HG03460 (cell line): Measurements from ENCODE around the gene STEAP1B.
"Not testable (repeated sequence)": the region's sequence is repeated elsewhere in the genome, so short reads cannot be mapped to it uniquely, and the experiment has no call there.

Experiments
- ATAC-seq: cut with Tn5 transposase; IDR thresholded peaks from one replicate; pipeline ENCODE4 v1.9.1; 2021; ENCODE audit not compliant: unreplicated experiment

The STEAP1B gene

GRCh38 chr7:22499888-22500689 lies at the start of gene STEAP1B:
STEAP1B (minus strand) TSS chr7:22500188; CDS start chr7:22494855, 5,333 bp downstream.
- ATAC-seq: peak; percentile 97

DNA sequence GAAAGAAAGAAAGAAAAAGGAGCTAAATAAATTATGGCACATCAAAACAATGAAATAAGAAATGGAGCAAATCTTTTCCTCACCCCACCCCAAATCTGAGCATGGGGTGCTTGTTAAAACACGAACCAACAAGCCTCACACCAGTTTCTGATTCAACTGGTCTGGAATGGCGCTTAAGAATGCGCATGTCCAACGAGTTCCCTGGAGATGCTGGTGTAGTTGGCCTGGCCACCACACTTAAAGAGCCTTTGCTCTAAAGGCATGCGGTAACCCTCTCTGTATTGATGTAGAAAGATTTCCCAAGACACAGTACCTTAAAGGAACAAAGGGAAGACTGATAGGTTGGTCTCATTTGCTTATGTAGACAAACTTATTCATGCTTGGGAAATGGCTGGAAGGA lies 49.1 kb upstream of the STEAP1B start:
- no peak for ATAC-seq

DNA sequence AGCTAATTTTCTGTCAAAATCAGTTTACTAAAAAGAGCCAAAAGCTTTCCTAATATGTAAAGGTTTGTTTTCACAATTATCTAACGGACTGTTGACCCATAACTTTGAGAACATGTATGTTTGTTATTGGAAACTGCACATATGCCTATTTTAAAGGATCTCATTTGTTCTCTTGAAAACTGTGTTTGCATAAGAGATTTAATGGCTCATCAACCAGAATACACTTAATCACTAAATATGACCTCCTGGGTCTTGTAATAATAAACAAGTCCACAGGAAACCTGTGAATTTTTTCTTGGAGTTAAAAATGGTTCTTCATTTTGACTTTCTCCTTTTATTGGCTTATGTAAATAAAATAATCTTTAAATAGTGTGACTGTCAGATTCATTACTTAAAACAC lies 48.3 kb upstream of the STEAP1B start:
- no peak for ATAC-seq

- ATAC-seq: no peak
These were observed 46.8 kb upstream of the STEAP1B start for GRCh38 chr7:22546769-22547168.

- no peak for ATAC-seq
These were observed 45.5 kb upstream of the STEAP1B start for GRCh38 chr7:22545529-22545928.

- no peak for ATAC-seq
These were observed 44.3 kb upstream of the STEAP1B start for GRCh38 chr7:22544245-22544644.

DNA sequence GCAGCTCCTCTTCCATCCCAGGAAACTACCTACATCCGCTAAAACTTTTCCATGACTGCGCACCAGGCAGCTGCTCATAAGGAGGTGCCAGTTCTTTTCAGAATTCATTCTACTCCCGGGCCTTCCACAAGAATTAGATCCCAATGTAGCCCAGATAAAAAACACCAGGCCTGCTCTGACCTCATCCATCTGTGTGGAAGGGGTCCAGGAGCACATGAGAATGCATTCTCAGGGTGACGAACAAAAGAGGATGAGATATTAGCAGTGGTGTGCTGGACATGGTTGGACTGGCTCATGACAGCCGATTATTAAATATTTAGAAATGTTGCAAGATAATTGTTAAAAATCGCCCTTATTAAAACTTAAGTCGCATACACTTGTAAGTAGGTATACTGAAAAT lies 43.2 kb upstream of the STEAP1B start:
- ATAC-seq: no peak

DNA sequence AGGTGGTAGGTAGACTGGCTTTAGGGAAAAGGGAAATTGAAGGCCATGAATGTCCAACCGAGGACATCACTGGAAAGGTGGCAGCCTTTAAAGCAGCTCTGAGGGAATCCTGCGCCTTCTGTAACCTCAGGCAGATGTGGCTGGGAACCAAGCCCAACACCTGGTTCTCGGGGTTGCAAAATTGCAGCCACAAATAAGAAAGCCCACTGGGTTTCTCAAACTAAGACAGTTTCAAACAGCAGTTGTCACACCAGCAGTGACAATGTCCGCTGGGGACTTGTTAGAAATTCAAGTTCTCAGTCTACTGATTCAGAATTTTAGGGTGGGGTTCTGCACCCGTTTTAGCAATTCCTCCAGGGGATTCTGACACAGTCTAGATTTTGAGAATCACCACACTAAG lies 42.7 kb upstream of the STEAP1B start:
- no peak for ATAC-seq

GRCh38 chr7:22542254-22542653 lies 42.3 kb upstream of the STEAP1B start:
- no peak for ATAC-seq

GRCh38 chr7:22541789-22542188 lies 41.8 kb upstream of the STEAP1B start:
- no peak for ATAC-seq

- not testable (repeated sequence) for ATAC-seq
These were observed 28.5 kb upstream of the STEAP1B start for GRCh38 chr7:22528537-22528936.

- ATAC-seq: not testable (repeated sequence)
These were observed 24.5 kb upstream of the STEAP1B start for GRCh38 chr7:22524353-22524947.

DNA sequence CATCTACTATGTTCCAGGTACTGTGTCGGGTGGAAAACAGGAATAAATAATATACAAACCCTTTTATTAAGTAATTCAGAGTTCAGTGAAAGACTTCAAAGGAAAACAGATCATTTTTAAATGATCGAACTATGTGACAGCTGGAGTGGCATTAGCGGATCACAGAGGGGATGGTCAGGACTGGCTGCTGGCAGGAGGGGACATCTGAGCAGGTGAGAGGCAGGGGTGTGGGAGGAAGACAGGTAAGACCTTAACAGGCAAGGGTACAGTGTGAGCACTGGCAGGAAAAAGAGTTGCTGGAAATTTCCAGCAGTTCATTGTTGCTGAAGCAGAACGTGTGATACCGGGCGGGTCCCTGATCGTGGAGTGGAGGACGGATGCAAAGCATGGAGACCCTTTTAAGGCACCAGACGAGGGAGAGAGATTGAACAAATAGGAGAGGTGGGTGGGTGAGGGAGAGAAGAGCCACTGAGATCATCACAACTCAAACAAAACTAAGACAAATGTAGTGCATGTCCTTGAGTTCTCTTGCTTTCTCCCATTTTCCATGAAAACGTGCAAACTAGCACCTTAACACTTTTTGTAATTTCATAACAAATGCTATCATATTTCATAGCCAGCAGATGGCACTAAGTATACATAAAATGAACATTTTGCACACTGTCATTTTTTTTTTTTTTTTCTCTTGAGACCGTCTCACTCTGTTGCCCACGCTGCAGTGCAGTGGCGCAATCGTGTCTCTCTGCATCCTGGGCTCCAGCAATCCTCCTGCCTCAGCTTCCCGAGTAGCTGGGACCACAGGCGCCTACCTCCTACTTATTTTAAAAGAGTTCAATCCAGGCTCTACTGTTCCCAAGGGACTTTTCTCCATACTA lies 23.7 kb upstream of the STEAP1B start:
- ATAC-seq: not testable (repeated sequence)

GRCh38 chr7:22519560-22519959 lies 19.6 kb upstream of the STEAP1B start:
- not testable (repeated sequence) for ATAC-seq

GRCh38 chr7:22516950-22517349 lies 17.0 kb upstream of the STEAP1B start:
- not testable (repeated sequence) for ATAC-seq

DNA sequence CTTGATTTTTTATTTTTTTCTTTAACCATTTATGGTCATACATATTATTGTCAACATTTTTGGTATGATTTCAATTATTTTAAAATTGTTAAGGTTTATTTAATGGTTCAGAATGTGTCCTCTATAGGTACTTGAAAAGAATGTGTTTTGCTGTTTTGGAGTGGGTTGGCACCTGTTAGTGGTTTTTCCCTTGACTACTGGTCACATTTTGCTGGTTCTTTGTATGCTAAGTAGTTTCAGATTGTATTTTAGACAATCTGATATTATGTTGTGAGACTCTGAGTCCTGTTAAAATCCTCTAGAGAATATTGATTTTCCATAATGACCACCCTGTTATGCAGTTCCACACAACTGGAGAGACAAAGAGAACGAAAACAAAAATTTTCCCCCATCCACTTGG lies 15.0 kb upstream of the STEAP1B start:
- ATAC-seq: not testable (repeated sequence)

DNA sequence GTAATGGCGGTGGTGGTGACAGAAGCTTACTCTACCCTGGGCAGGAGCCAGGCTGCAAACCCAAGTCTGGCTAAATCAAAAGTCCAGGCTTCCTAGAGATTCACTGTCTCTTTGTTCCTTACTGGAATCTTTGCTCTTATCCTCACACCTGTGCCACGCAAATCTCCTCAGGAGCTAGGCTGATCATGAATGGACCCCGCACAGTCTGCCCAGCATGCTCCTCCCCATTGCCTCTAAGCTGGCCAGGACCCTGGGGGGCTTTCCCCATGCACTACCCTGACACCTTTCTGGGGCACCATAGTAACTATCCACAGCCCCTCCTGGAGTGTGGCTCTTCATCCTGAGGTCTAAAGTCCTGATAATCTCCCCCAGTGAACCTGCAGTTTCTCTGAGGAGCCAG lies 7.3 kb upstream of the STEAP1B start:
- not testable (repeated sequence) for ATAC-seq

DNA sequence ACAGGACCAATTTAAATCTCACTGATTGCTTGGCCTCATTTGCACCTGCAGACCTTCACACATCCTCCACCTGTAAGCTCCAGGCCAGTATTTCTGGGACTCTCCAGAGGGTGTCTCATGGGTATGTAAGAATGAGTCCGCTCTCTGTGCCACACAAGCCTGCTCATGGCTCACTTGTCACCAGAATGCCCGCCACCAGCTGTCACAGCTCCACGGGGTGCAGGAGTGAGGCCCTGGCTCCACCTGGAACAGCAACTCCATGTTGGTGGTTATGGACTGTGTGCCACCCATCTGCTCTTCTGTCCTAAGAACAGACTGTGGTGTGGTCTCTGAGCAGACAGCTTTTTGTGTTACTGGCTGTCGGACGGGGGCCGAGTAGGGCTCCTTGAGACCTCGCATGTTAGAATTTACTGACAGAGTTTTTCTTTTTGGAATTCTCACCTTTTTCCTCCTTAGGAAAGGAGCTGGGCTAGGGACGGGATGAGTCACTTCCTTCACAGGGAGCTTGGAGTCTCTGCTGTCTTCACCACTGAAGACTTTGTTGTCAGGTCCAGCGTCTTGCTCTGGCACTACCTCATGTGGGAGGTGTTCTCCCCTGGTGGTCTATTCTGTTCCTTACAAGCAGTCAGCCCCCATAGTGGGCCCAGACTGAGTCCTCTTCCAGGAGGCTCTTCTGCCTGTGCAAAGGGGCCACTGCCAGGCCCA lies 6.5 kb upstream of the STEAP1B start:
- ATAC-seq: not testable (repeated sequence)

DNA sequence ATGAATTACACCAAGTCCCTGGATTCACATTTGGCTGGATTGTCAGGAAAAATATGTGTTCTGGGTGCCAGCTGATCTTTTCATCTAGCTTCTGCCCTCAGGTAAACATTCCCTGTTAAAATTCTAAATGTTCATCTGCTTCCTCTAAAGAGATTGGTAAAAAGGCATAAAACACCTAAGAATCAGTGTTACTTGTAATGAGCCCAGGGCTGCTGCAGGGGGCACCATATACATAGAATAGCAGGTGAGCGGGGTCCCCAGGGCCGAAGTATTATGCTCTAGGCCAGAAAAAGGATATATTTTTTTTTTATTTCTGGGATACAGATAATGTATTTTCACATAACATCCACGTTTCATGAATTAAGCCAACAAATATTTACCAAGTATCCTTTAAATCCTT lies 4.5 kb upstream of the STEAP1B start:
- not testable (repeated sequence) for ATAC-seq

DNA sequence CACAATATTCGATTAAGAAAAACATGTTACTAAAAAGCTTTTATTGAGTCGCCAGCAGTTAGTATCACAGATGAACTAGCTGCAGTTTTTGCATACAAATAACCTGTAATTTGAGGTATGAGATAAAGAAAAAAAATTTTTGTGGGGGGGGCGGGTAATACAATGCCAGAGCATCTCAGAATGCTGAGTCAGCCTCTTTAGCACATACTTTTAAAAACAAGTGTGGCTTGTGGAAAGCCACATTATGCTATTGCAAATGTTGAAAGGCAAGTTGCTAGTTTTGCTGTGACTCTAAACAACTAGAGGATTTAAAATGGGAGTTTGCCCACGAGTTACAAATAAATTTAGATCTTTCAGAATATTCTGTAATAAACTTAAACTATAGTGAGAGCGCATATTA lies 2.1 kb upstream of the STEAP1B start:
- ATAC-seq: not testable (repeated sequence)

DNA sequence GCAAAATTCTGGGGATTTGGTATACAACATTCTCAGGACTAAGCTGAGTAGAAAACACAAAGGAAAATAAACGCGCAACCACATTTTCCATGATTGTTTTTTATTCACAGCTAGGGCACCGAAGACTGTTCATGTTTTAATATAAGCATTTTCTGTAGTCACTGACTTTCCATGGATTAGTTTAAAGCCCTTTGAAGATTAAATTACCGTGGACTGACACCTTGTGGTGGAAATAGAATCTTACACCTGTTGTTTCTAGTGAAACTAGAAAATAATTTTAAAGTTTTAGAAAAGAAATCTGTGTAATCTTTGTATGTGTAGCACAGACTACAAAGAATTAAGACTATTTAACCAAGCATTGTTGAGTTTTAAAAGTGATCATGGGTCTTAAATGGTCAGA lies 1.3 kb upstream of the STEAP1B start:
- ATAC-seq: not testable (repeated sequence)
